Gastrocnemius medialis (tissue), 4 donors: ENCODE data around the gene CRYBB1. TPM values are rescaled to one million over a fixed set of nuclear protein-coding genes. Genes with fewer than 3 reads are reported as not detected.
"Not testable (repeated sequence)": the region's sequence is repeated elsewhere in the genome, so short reads cannot be mapped to it uniquely, and the experiment has no call there.

ENCODE experiments used
- ATAC-seq, 2 donors: fragments of 150-250 bp; one replicate each; pipeline ENCODE4 v1.9.1; 2016
- DNase-seq, 2 donors: peaks; one replicate each; pipeline ENCODE4 v3.0.0-alpha.2; 2019
- H3K27ac ChIP-seq, 4 donors: fragments of 200-600 bp; sonication (generic); 1 replicate in 1 of 4; 2 replicates in 3 of 4; pipeline ENCODE4 v1.5.1; 2016 to 2018; ENCODE audit warnings: mild to moderate bottlenecking in 2 of 4, moderate library complexity in 1 of 4
- H3K27me3 ChIP-seq, 3 donors: fragments of 200-600 bp; sonication (generic) in 2 of 3; 1 replicate in 1 of 3; 2 replicates in 2 of 3; pipeline versions ENCODE4 v1.5.1 to v1.6.0; 2016 to 2019; ENCODE audit warnings: mild to moderate bottlenecking in 1 of 3, moderate library complexity in 1 of 3
- H3K36me3 ChIP-seq, 2 donors: fragments of 200-600 bp; sonication (generic) in 1 of 2; one replicate each; pipeline ENCODE4 v1.5.1; 2017 to 2018
- H3K4me1 ChIP-seq, 2 donors: fragments of 200-600 bp; sonication (generic) in 1 of 2; one replicate each; pipeline ENCODE4 v1.5.1; 2016 to 2017; ENCODE audit warnings: mild to moderate bottlenecking in 2 of 2
- H3K4me3 ChIP-seq, 4 donors: fragments of 200-600 bp; sonication (generic) in 3 of 4; 1 replicate in 1 of 4; 2 replicates in 3 of 4; pipeline ENCODE4 v1.5.1; 2016 to 2019; ENCODE audit warnings: mild to moderate bottlenecking in 2 of 4
- H3K9me3 ChIP-seq, 3 donors: fragments of 200-600 bp; sonication (generic) in 2 of 3; 1 replicate in 1 of 3; 2 replicates in 2 of 3; pipeline ENCODE4 v1.5.1; 2016 to 2019
- POLR2A ChIP-seq, 2 donors: fragments of 450-650 bp; IDR thresholded peaks; one replicate each; pipeline ENCODE4 v1.6.1; 2017; ENCODE audit warnings: antibody characterized with exemption in 2 of 2, mild to moderate bottlenecking in 2 of 2, moderate library complexity in 2 of 2
- in situ Hi-C, 4 donors: fragments of 200-750 bp; cut with MboI; loops; one replicate each; pipeline versions ENCODE4 v1.15.0 to v1.8.0; 2017; ENCODE audit warnings: low sequenced_read_pairs in 4 of 4
- intact Hi-C: fragments of 100-400 bp; cut with DNase I; formaldehyde crosslinking; loops from one replicate; pipeline ENCODE4 v1.15.1; 2023; ENCODE audit warnings: low total_unique reads
- total RNA-seq, 4 donors: library from RNA; depleted of rRNA; stranded (reverse); fragments of >200 nt; gene quantifications; one replicate each; pipeline versions ENCODE4 v1.1.0 to v1.2.3, GENCODE V29; 2016
- TF ChIP-seq, protein P1 (sequence below), 5 experiments: fragments of 450-650 bp in 3 of 5; fragments of 200-600 bp in 2 of 5; sonication (generic) in 2 of 5; IDR thresholded peaks in 4 of 5; conservative IDR thresholded peaks in 1 of 5; 1 replicate in 4 of 5; 2 replicates in 1 of 5; pipeline ENCODE4 v1.5.1; 2016 to 2019; ENCODE audit warnings: antibody characterized with exemption in 5 of 5, mild to moderate bottlenecking in 3 of 5, moderate library complexity in 3 of 5

CRYBB1 gene
- total RNA-seq, 4 donors from 2014 or later: 0.97 TPM; not detected in 3

DNA sequence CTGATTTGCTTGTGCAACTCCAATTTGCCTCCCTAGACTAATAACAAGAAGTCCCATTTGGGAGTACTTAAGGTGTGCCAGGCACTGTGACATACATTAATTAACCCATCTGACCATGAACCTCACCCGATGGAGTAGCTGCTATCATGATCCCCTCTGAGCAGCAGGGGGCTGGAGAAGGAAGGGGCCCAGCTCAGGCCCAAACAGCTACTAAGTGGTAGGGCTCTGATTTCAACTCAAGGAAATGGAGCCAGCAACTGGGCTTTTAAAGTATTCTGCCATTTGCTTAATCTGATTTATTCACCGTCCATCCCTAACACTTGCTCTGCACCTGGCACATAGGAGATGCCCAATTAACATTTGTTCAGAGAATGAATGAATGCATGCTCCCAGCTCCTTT lies 1.2 kb downstream of the CRYBB1 start:
- no peak overlapping the region for H3K4me3 ChIP-seq
- no peaks in the 10 kb centered on the region for H3K9me3 ChIP-seq
- peaks cover 0 to 10% (median 8%) of the 10 kb centered on the region in 3 donors for H3K27me3 ChIP-seq
- intact Hi-C loops (no loop called here), in situ Hi-C loops (no loop called here)
- no peaks in the 10 kb centered on the region for H3K4me1 ChIP-seq
- TF ChIP-seq, protein P1, sequence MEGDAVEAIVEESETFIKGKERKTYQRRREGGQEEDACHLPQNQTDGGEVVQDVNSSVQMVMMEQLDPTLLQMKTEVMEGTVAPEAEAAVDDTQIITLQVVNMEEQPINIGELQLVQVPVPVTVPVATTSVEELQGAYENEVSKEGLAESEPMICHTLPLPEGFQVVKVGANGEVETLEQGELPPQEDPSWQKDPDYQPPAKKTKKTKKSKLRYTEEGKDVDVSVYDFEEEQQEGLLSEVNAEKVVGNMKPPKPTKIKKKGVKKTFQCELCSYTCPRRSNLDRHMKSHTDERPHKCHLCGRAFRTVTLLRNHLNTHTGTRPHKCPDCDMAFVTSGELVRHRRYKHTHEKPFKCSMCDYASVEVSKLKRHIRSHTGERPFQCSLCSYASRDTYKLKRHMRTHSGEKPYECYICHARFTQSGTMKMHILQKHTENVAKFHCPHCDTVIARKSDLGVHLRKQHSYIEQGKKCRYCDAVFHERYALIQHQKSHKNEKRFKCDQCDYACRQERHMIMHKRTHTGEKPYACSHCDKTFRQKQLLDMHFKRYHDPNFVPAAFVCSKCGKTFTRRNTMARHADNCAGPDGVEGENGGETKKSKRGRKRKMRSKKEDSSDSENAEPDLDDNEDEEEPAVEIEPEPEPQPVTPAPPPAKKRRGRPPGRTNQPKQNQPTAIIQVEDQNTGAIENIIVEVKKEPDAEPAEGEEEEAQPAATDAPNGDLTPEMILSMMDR (IDR thresholded peaks at IDR 0.05 in 4 of 5, conservative IDR thresholded peaks at IDR 0.05 in 1 of 5): no peak
- no peak for TF ChIP-seq POLR2A (IDR thresholded peaks at IDR 0.05)
- no peak for DNase-seq
- H3K36me3 ChIP-seq: no peaks in the 10 kb centered on the region
- no peak overlapping the region for H3K27ac ChIP-seq
- ATAC-seq: no peak

DNA sequence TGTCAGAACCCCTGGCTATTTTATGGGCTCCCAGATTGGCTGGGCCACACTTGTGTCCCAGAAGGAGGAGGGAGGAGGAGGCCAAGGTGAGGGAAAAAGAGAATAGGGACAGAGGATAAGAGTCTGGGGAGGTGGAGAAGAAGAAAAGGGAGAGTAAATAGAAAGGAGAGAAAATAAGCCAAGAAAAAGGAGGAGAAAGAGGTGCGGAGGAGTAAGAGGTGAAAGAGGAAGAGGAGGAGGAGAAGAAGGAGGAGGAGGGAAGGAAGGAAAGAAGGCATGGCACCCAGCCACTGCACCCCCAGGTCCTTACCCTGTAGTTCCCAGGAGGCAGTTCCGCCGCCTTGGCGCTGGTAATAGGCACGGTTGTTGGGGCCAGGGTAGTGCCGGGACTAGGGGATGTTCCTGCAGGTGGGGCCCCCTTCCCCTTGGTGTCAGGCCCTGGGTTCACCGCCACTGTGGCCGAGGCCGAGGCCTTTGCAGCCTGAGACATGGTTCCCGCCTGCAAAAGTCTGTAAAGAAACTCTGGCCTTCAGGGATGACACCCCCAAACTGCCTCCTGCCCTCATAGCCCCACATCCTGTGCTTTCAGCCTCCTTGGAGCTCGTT lies 1.9 kb downstream of the CRYBB1 start:
- intact Hi-C loops (no loop called here), in situ Hi-C loops (no loop called here)
- Histone ChIP-seq H3K9me3 (no peaks in the 10 kb centered on the region), H3K27ac (no peak overlapping the region), H3K4me3 (no peak overlapping the region), H3K36me3 (no peaks in the 10 kb centered on the region), H3K4me1 (no peaks in the 10 kb centered on the region), H3K27me3 (peaks cover 0 to 10% (median 8%) of the 10 kb centered on the region in 3 donors)
- ATAC-seq (no peak), DNase-seq (no peak)
- TF ChIP-seq, protein P1 (IDR thresholded peaks at IDR 0.05 in 4 of 5, conservative IDR thresholded peaks at IDR 0.05 in 1 of 5): no peak
- no peak for TF ChIP-seq POLR2A (IDR thresholded peaks at IDR 0.05)

DNA sequence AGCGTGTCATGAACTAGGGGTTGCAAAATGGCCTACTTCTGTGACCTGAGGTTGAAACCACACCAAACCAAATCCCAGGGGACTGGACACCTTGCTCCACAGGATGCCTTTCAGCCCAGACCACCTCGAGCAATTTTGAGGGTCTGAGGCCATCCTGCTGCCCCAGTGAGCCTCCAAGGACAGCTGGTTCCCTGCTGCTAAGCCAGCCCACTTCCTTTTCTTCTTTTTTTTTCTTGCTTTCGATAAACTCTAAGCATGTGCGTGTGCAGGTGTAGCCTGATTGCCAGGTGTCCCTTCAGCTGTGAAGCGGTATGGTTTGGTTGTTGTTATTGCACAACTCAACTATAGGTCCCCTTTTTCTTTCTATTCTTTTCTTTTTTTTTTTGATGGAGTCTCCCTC lies 2.7 kb downstream of the CRYBB1 start:
- H3K27me3 ChIP-seq: peaks cover 0 to 10% (median 8%) of the 10 kb centered on the region in 3 donors
- no peak overlapping the region for H3K27ac ChIP-seq
- ATAC-seq (no peak), DNase-seq (no peak)
- TF ChIP-seq, protein P1 (IDR thresholded peaks at IDR 0.05 in 4 of 5, conservative IDR thresholded peaks at IDR 0.05 in 1 of 5): no peak
- no peak for TF ChIP-seq POLR2A (IDR thresholded peaks at IDR 0.05)
- intact Hi-C loops (no loop called here), in situ Hi-C loops (no loop called here)
- no peak overlapping the region for H3K4me3 ChIP-seq
- H3K4me1 ChIP-seq: no peaks in the 10 kb centered on the region
- no peaks in the 10 kb centered on the region for H3K9me3 ChIP-seq
- H3K36me3 ChIP-seq: no peaks in the 10 kb centered on the region

DNA sequence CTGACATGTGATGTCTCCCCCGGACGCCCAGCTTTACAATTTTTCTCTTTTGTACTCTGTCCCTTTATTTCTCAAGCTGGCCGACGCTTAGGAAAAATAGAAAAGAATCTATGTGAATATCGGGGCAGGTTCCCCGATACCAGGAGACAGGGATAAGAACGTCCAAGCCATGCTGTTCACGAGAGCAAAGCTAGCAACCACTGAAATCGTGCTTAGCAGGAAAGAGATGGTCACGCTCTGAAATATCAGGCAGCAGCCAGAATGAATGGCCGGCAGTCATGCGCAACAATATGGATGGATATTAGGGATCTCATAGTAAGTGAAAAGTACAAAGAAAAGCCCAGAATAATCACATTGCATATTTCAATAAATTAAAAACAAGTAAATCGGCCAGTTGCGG lies 3.5 kb downstream of the CRYBB1 start:
- Histone ChIP-seq H3K4me1 (no peaks in the 10 kb centered on the region), H3K4me3 (no peak overlapping the region), H3K27me3 (peaks cover 0 to 10% (median 8%) of the 10 kb centered on the region in 3 donors), H3K36me3 (no peaks in the 10 kb centered on the region), H3K9me3 (no peaks in the 10 kb centered on the region), H3K27ac (no peak overlapping the region)
- ATAC-seq (no peak), DNase-seq (no peak)
- in situ Hi-C loops: no loop called here
- intact Hi-C loops: no loop called here
- TF ChIP-seq POLR2A (IDR thresholded peaks at IDR 0.05): no peak

DNA sequence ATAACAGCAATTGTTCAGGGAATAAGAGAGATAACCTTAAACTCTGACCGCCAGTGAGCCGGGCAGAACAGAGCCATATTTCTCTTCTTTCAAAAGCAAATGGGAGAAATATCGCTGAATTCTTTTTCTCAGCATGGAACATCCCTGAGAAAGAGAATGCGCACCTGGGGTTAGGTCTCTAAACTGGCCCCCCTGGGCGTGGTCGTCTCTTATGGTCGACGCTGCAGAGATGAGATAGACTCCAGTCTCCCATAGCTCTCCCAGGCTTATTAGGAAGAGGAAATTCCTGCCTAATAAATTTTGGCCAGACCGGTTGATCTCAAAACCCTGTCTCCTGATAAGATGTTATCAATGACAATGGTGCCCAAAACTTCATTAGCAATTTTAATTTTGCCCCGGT lies 4.1 kb downstream of the CRYBB1 start:
- in situ Hi-C loops, H3K4me1 ChIP-seq, intact Hi-C loops, H3K27ac ChIP-seq, ATAC-seq, H3K9me3 ChIP-seq, H3K36me3 ChIP-seq, DNase-seq, H3K4me3 ChIP-seq: not testable (repeated sequence)
- peaks cover 0 to 10% (median 8%) of the 10 kb centered on the region in 3 donors for H3K27me3 ChIP-seq

DNA sequence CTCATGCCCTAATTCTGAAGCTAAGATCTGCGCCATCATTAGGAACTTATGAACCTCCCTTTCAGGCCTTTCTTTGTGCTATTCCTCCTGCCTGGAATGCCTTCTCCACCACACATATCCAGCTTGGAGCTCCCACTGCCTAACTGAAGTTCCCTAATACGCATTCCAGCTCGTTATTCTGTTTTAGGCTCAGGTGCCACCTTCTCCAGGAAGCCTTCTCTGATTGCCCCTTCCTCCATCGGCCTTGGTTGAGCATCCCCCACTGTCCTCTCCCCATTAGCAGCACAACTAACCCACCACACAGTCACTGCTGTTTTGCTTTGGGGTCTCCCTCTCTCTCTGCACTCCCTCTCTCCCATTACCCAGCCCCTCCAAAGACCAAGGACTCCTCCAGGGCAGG lies 5.2 kb downstream of the CRYBB1 start:
- no peaks in the 10 kb centered on the region for H3K4me1 ChIP-seq
- no peak overlapping the region for H3K4me3 ChIP-seq
- in situ Hi-C loops (no loop called here), intact Hi-C loops (no loop called here)
- ATAC-seq (no peak), DNase-seq (no peak)
- H3K36me3 ChIP-seq: no peaks in the 10 kb centered on the region
- TF ChIP-seq, protein P1 (IDR thresholded peaks at IDR 0.05 in 4 of 5, conservative IDR thresholded peaks at IDR 0.05 in 1 of 5): no peak
- no peak for TF ChIP-seq POLR2A (IDR thresholded peaks at IDR 0.05)
- H3K9me3 ChIP-seq: no peaks in the 10 kb centered on the region
- no peak overlapping the region for H3K27ac ChIP-seq
- peaks cover 0 to 10% (median 8%) of the 10 kb centered on the region in 3 donors for H3K27me3 ChIP-seq
